AG04450 (cell line): ENCODE measurements around the gene VSIG2. TPM values are rescaled to one million over a fixed set of nuclear protein-coding genes. Genes with fewer than 3 reads are reported as not detected.

Experiments used
- CTCF ChIA-PET: fragments of 300-600, 350-600 bp; formaldehyde crosslinking; extraction: SDS; loops from one replicate; lab custom pipeline; 2022; ENCODE audit warnings: antibody characterized with exemption, inconsistent platforms; lab: Charles Lee
- POLR2A ChIA-PET: fragments of 350-600 bp; formaldehyde crosslinking; extraction: SDS; loops from one replicate; lab custom pipeline; 2021; ENCODE audit warnings: antibody characterized with exemption, inconsistent platforms; lab: Yijun Ruan, JAX
- DNase-seq: peaks from one replicate; pipeline ENCODE4 v3.0.0-alpha.2; 2011; ENCODE audit warnings: low read depth, low spot score
- H3K27ac ChIP-seq: one replicate; pipeline ENCODE4 v1.5.1; 2012; ENCODE audit warnings: low read depth, low read length, control low read depth
- H3K27me3 ChIP-seq: one replicate; pipeline ENCODE4 v1.6.0; 2012; ENCODE audit warnings: low read length; ENCODE audit not compliant: control insufficient read depth, insufficient read depth
- H3K4me3 ChIP-seq: 2 replicates; pipeline ENCODE4 v1.5.1; 2011; ENCODE audit warnings: mild to moderate bottlenecking, low read depth, low read length, control low read depth
- H3K9me3 ChIP-seq: 2 replicates; pipeline ENCODE4 v1.5.1; 2012; ENCODE audit warnings: low read length; ENCODE audit not compliant: control insufficient read depth, insufficient read depth
- CTCF ChIP-seq: IDR thresholded peaks from 2 replicates; pipeline ENCODE4 v1.5.1; 2011; ENCODE audit warnings: low read depth, low read length, control low read depth, inconsistent platforms
- polyA plus RNA-seq: library from polyadenylated mRNA; depleted of rRNA; stranded (reverse); fragments of >200 nt; gene quantifications from 2 replicates; pipeline ENCODE4 v1.2.3, GENCODE V29; 2011

Gene VSIG2
- polyA plus RNA-seq, 1 experiment: not detected

GRCh38 chr11:124727474-124727873 is 24.6 kb downstream of the VSIG2 start:
- Histone ChIP-seq H3K9me3 (no peaks in the 10 kb centered on the region), H3K27ac (no peak overlapping the region), H3K27me3 (peaks cover 5% of the 10 kb centered on the region), H3K4me3 (no peak overlapping the region)
- ChIA-PET POLR2A (no interaction called here), CTCF (interaction anchor here (1.0 kb wide), 1 partner anchor 149 kb away, joined by 3 read pairs; no protein-coding TSS in a partner anchor)
- no peak for DNase-seq
- TF ChIP-seq CTCF: no peak

DNA sequence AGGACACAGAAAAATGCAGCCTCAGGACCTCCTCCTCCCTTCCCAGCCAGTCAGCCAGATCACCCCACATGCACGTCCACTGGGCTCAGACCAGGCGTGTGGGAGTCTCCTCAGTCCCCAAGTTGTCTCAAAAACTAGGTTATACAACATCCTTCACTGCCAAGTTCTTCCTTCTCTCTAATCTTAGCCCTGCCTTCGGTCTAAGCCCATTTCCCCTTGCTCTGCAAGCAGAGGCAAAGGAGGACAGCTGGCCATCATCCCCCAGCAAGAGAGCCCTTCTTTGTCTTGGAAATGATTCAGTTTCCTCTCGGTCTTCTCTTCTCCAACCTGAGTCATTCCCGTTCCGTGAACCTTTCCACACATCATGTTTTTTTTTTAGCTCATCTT is 26.3 kb downstream of the VSIG2 start:
- no peak for DNase-seq
- POLR2A ChIA-PET: no interaction called here
- Histone ChIP-seq H3K27me3 (peaks cover 15% of the 10 kb centered on the region), H3K9me3 (no peaks in the 10 kb centered on the region), H3K27ac (no peak overlapping the region), H3K4me3 (no peak overlapping the region)
- TF ChIP-seq CTCF: no peak
- CTCF ChIA-PET: interaction anchor here (0.6 to 1.2 kb wide), 4 partner anchors 112 to 674 kb away, joined by 3 to 4 read pairs (median 3); no protein-coding TSS in a partner anchor

GRCh38 chr11:124724979-124725718 is 26.9 kb downstream of the VSIG2 start:
- Histone ChIP-seq H3K27me3 (peaks cover 20% of the 10 kb centered on the region), H3K4me3 (no peak overlapping the region), H3K9me3 (no peaks in the 10 kb centered on the region), H3K27ac (no peak overlapping the region)
- POLR2A ChIA-PET: interaction anchor here (0.6 kb wide), 1 partner anchor 20 kb away, joined by 3 read pairs; no protein-coding TSS in a partner anchor
- CTCF ChIA-PET: interaction anchor here (0.5 to 1.2 kb wide), 5 partner anchors 14 to 674 kb away, joined by 3 to 5 read pairs (median 4); partner anchors contain the start of gene NRGN
- TF ChIP-seq CTCF: no peak
- no peak for DNase-seq

GRCh38 chr11:124722176-124722575 is 29.9 kb downstream of the VSIG2 start:
- DNase-seq: no peak
- ChIA-PET POLR2A (no interaction called here), CTCF (no interaction called here)
- Histone ChIP-seq H3K27me3 (peaks cover 41% of the 10 kb centered on the region), H3K27ac (no peak overlapping the region), H3K9me3 (no peaks in the 10 kb centered on the region), H3K4me3 (no peak overlapping the region)
- no peak for TF ChIP-seq CTCF

DNA sequence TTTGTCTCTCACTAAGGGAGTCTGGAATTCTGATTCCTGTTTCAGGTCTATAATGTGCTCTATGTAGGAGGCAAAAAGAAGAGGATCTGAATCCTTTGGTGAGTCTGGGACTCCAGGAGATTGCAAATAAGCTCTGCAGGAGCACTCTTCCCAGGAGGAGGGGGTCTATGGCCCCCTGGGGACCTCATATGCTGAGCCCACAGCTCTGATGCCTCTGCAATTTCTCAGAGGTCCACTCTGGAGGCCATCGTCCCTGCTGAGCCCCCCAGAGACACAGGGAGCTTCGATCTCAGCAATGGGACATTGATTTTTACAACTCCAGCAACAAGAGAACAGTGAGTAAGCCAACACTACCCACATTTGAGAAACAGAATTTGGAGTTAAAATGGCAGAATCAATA is 32.5 kb downstream of the VSIG2 start:
- Histone ChIP-seq H3K4me3 (no peak overlapping the region), H3K9me3 (no peaks in the 10 kb centered on the region), H3K27me3 (peaks cover 45% of the 10 kb centered on the region), H3K27ac (no peak overlapping the region)
- no peak for TF ChIP-seq CTCF
- CTCF ChIA-PET: interaction anchor here (0.6 to 1.2 kb wide), 3 partner anchors 48 to 837 kb away, joined by 3 to 11 read pairs (median 3); no protein-coding TSS in a partner anchor
- DNase-seq: no peak
- POLR2A ChIA-PET: no interaction called here
